ENCODE results near the gene EFCAB6.

The EFCAB6 gene

GRCh38 chr22:43515902-43516301 is 296.2 kb downstream of the EFCAB6 start:
- TF ChIP-seq JUND (IDR thresholded peaks at IDR 0.05; ENCODE audit: low read depth): no peak
- in situ Hi-C loops (cut with HindIII; ENCODE audit: low pct_unique_long_range_greater_than_20kb, low sequenced_read_pairs): no loop called here
- DNase-seq (ENCODE audit: low read depth in 1 of 2, low spot score in 1 of 2): no peak

GRCh38 chr22:43515411-43515810 is 296.7 kb downstream of the EFCAB6 start:
- DNase-seq (ENCODE audit: low read depth in 1 of 2, low spot score in 1 of 2): no peak
- in situ Hi-C loops (cut with HindIII; ENCODE audit: low pct_unique_long_range_greater_than_20kb, low sequenced_read_pairs): no loop called here
- TF ChIP-seq JUND (IDR thresholded peaks at IDR 0.05; ENCODE audit: low read depth): no peak

GRCh38 chr22:43514476-43515157 is 297.5 kb downstream of the EFCAB6 start:
- DNase-seq (ENCODE audit: low read depth in 1 of 2, low spot score in 1 of 2): no peak
- in situ Hi-C loops (cut with HindIII; ENCODE audit: low pct_unique_long_range_greater_than_20kb, low sequenced_read_pairs): no loop called here
- TF ChIP-seq JUND (IDR thresholded peaks at IDR 0.05; ENCODE audit: low read depth): no peak

- in situ Hi-C loops (cut with HindIII; ENCODE audit: low pct_unique_long_range_greater_than_20kb, low sequenced_read_pairs): no loop called here
- TF ChIP-seq JUND (IDR thresholded peaks at IDR 0.05; ENCODE audit: low read depth): no peak
- no peak for DNase-seq (ENCODE audit: low read depth in 1 of 2, low spot score in 1 of 2)
These were observed 299.8 kb downstream of the EFCAB6 start for GRCh38 chr22:43512279-43512678.

- in situ Hi-C loops (cut with HindIII; ENCODE audit: low pct_unique_long_range_greater_than_20kb, low sequenced_read_pairs): no loop called here
- no peak for DNase-seq (ENCODE audit: low read depth in 1 of 2, low spot score in 1 of 2)
- no peak for TF ChIP-seq JUND (IDR thresholded peaks at IDR 0.05; ENCODE audit: low read depth)
These were observed 300.7 kb downstream of the EFCAB6 start for GRCh38 chr22:43511276-43511910.

GRCh38 chr22:43510281-43511070 is 301.6 kb downstream of the EFCAB6 start:
- TF ChIP-seq JUND (IDR thresholded peaks at IDR 0.05; ENCODE audit: low read depth): no peak
- no peak for DNase-seq (ENCODE audit: low read depth in 1 of 2, low spot score in 1 of 2)
- in situ Hi-C loops (cut with HindIII; ENCODE audit: low pct_unique_long_range_greater_than_20kb, low sequenced_read_pairs): no loop called here

- in situ Hi-C loops (cut with HindIII; ENCODE audit: low pct_unique_long_range_greater_than_20kb, low sequenced_read_pairs): no loop called here
- DNase-seq (ENCODE audit: low read depth in 1 of 2, low spot score in 1 of 2): no peak
- no peak for TF ChIP-seq JUND (IDR thresholded peaks at IDR 0.05; ENCODE audit: low read depth)
These were observed 302.8 kb downstream of the EFCAB6 start for GRCh38 chr22:43509337-43509736.

- no peak for TF ChIP-seq JUND (IDR thresholded peaks at IDR 0.05; ENCODE audit: low read depth)
- in situ Hi-C loops (cut with HindIII; ENCODE audit: low pct_unique_long_range_greater_than_20kb, low sequenced_read_pairs): no loop called here
- no peak for DNase-seq (ENCODE audit: low read depth in 1 of 2, low spot score in 1 of 2)
These were observed 303.6 kb downstream of the EFCAB6 start for GRCh38 chr22:43508489-43508888.

- DNase-seq (ENCODE audit: low read depth in 1 of 2, low spot score in 1 of 2): no peak
- in situ Hi-C loops (cut with HindIII; ENCODE audit: low pct_unique_long_range_greater_than_20kb, low sequenced_read_pairs): no loop called here
- TF ChIP-seq JUND (IDR thresholded peaks at IDR 0.05; ENCODE audit: low read depth): no peak
These were observed 304.9 kb downstream of the EFCAB6 start for GRCh38 chr22:43507235-43507634.

GRCh38 chr22:43506487-43506886 is 305.6 kb downstream of the EFCAB6 start:
- DNase-seq (ENCODE audit: low read depth in 1 of 2, low spot score in 1 of 2): no peak
- in situ Hi-C loops (cut with HindIII; ENCODE audit: low pct_unique_long_range_greater_than_20kb, low sequenced_read_pairs): no loop called here
- no peak for TF ChIP-seq JUND (IDR thresholded peaks at IDR 0.05; ENCODE audit: low read depth)

GRCh38 chr22:43505896-43506295 is 306.2 kb downstream of the EFCAB6 start:
- TF ChIP-seq JUND (IDR thresholded peaks at IDR 0.05; ENCODE audit: low read depth): no peak
- in situ Hi-C loops (cut with HindIII; ENCODE audit: low pct_unique_long_range_greater_than_20kb, low sequenced_read_pairs): no loop called here
- DNase-seq (ENCODE audit: low read depth in 1 of 2, low spot score in 1 of 2): no peak

- no peak for TF ChIP-seq JUND (IDR thresholded peaks at IDR 0.05; ENCODE audit: low read depth)
- in situ Hi-C loops (cut with HindIII; ENCODE audit: low pct_unique_long_range_greater_than_20kb, low sequenced_read_pairs): no loop called here
- DNase-seq (ENCODE audit: low read depth in 1 of 2, low spot score in 1 of 2): no peak
These were observed 306.7 kb downstream of the EFCAB6 start for GRCh38 chr22:43505423-43505822.

GRCh38 chr22:43504666-43505261 is 307.3 kb downstream of the EFCAB6 start:
- DNase-seq (ENCODE audit: low read depth in 1 of 2, low spot score in 1 of 2): no peak
- in situ Hi-C loops (cut with HindIII; ENCODE audit: low pct_unique_long_range_greater_than_20kb, low sequenced_read_pairs): no loop called here
- TF ChIP-seq JUND (IDR thresholded peaks at IDR 0.05; ENCODE audit: low read depth): no peak

Data from T47D (cell line).